ENCODE measurements around the gene ZNF423. TPM values are rescaled to one million over a fixed set of nuclear protein-coding genes. Genes with fewer than 3 reads are reported as not detected.

The ZNF423 gene
- total RNA-seq, 1 donor = 11.6 TPM

DNA sequence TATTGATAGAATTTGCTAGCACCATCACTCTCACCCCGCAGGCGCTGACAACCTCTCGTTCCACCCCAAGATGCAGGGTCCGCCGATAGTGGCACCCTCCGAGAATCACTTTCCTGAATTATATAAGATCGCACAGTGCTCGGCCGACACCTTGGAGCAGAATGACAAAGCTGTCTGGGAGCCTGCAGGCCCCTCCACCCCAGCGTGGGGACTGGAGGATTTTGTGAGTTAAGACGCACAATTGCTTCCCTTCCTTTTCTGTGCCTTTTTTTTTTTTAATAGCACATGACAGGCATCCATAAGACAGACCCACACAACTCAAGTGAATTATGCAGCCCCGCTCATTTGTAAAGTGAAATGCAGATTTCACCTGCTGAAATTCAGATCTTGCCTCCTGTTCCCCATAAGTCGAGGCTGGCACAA is 327.0 kb downstream of the ZNF423 start:
- peak overlapping the region; percentile 69 for H3K4me2 ChIP-seq (ENCODE audit: insufficient read depth, low read length)
- H3K4me1 ChIP-seq (ENCODE audit: insufficient read depth, low read length) = no peaks in the 10 kb centered on the region
- no peaks in the 10 kb centered on the region for H3K27me3 ChIP-seq (ENCODE audit: insufficient read depth, low read length)
- no peak overlapping the region for H2AFZ ChIP-seq (ENCODE audit: low read length)
- no peaks in the 10 kb centered on the region for H3K36me3 ChIP-seq (ENCODE audit: insufficient read depth, low read length)
- no peak overlapping the region for H3K27ac ChIP-seq (ENCODE audit: low read depth, low read length)
- H3K9me3 ChIP-seq (ENCODE audit: low read depth, low read length) = no peaks in the 10 kb centered on the region
- H3K79me2 ChIP-seq (ENCODE audit: insufficient read depth, low read length) = no peaks in the 10 kb centered on the region
- H3K4me3 ChIP-seq (ENCODE audit: insufficient read depth, low read length) = no peak overlapping the region
- peak; percentile 48 for DNase-seq (ENCODE audit: insufficient read length, low spot score, missing footprints)
- peaks cover 7% of the 10 kb centered on the region for H4K20me1 ChIP-seq (ENCODE audit: insufficient read depth, low read length)
- TF ChIP-seq, protein P1, sequence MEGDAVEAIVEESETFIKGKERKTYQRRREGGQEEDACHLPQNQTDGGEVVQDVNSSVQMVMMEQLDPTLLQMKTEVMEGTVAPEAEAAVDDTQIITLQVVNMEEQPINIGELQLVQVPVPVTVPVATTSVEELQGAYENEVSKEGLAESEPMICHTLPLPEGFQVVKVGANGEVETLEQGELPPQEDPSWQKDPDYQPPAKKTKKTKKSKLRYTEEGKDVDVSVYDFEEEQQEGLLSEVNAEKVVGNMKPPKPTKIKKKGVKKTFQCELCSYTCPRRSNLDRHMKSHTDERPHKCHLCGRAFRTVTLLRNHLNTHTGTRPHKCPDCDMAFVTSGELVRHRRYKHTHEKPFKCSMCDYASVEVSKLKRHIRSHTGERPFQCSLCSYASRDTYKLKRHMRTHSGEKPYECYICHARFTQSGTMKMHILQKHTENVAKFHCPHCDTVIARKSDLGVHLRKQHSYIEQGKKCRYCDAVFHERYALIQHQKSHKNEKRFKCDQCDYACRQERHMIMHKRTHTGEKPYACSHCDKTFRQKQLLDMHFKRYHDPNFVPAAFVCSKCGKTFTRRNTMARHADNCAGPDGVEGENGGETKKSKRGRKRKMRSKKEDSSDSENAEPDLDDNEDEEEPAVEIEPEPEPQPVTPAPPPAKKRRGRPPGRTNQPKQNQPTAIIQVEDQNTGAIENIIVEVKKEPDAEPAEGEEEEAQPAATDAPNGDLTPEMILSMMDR (IDR thresholded peaks at IDR 0.05; ENCODE audit: extremely low read depth, low read depth, low read length) = no peak

DNA sequence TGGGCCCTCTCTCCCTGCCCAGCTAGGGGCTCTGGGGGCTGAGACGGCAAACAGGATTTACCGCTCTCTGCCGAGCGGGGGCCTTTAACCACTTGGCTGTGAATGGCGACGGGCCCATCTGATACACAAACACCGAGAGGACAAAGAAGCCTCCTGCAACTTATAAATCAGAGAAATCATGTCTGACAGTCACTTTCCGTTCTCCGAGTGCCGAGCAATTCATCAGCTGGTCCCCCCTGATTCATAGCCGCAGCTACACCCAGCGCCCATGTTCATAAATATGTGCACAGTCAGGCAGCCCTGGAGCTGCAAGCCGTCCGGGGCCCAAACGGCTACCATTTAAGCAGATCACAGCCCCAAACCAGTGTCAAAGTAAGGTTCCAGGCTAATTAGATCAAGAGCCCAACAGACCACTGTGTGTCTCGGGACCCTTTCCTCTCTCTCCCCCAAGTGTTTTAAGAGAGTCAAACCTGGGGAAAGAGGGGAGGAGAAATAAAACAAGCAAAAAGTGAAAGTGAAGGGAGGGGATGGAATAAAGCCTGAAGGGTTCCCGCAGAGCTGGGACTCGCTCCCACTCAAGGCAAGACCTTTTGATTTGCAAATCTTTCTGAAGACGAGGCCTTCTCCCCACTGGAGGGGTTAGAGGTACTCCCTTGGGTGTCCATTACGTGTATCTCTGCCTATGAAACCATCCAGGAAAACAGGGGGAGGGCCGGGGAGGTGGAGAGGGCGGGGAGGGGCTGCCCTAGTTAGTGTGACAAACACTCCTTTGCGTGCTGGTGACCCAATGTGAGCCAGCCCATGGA is 327.6 kb downstream of the ZNF423 start:
- no peaks in the 10 kb centered on the region for H3K79me2 ChIP-seq (ENCODE audit: insufficient read depth, low read length)
- peak; percentile 94 for DNase-seq (ENCODE audit: insufficient read length, low spot score, missing footprints)
- H3K4me2 ChIP-seq (ENCODE audit: insufficient read depth, low read length) = peak overlapping the region; percentile 69
- H3K27me3 ChIP-seq (ENCODE audit: insufficient read depth, low read length) = no peaks in the 10 kb centered on the region
- H3K9me3 ChIP-seq (ENCODE audit: low read depth, low read length) = no peaks in the 10 kb centered on the region
- H3K27ac ChIP-seq (ENCODE audit: low read depth, low read length) = no peak overlapping the region
- no peaks in the 10 kb centered on the region for H3K36me3 ChIP-seq (ENCODE audit: insufficient read depth, low read length)
- H3K4me3 ChIP-seq (ENCODE audit: insufficient read depth, low read length) = peak overlapping the region; percentile 69
- H2AFZ ChIP-seq (ENCODE audit: low read length) = peak overlapping the region; percentile 77
- TF ChIP-seq, protein P1 (IDR thresholded peaks at IDR 0.05; ENCODE audit: extremely low read depth, low read depth, low read length) = no peak
- no peaks in the 10 kb centered on the region for H3K4me1 ChIP-seq (ENCODE audit: insufficient read depth, low read length)
- peaks cover 7% of the 10 kb centered on the region for H4K20me1 ChIP-seq (ENCODE audit: insufficient read depth, low read length)

DNA sequence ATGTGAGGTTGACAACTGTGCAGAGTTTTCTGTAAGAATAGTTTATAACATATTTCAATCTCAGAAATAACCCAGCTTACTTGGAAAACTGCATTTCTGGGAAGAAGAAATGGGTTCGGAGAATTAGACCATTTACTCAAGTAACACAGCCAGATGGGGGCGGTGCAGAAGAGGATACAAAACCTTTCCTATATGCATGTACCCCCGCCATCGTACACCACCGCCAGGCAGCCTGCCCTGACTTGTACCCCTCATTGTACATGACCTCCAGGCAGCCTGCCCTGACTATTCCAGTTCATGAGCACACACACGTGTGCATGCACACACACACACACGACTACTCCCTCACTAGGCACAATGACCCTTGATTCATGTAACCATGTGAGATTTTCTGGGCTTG is 328.3 kb downstream of the ZNF423 start:
- peaks cover 3% of the 10 kb centered on the region for H4K20me1 ChIP-seq (ENCODE audit: insufficient read depth, low read length)
- H3K79me2 ChIP-seq (ENCODE audit: insufficient read depth, low read length) = no peaks in the 10 kb centered on the region
- H2AFZ ChIP-seq (ENCODE audit: low read length) = peak overlapping the region; percentile 77
- DNase-seq (ENCODE audit: insufficient read length, low spot score, missing footprints) = no peak
- H3K27me3 ChIP-seq (ENCODE audit: insufficient read depth, low read length) = no peaks in the 10 kb centered on the region
- no peaks in the 10 kb centered on the region for H3K9me3 ChIP-seq (ENCODE audit: low read depth, low read length)
- H3K4me3 ChIP-seq (ENCODE audit: insufficient read depth, low read length) = peak overlapping the region; percentile 69
- H3K36me3 ChIP-seq (ENCODE audit: insufficient read depth, low read length) = no peaks in the 10 kb centered on the region
- no peak overlapping the region for H3K27ac ChIP-seq (ENCODE audit: low read depth, low read length)
- peak overlapping the region; percentile 69 for H3K4me2 ChIP-seq (ENCODE audit: insufficient read depth, low read length)
- H3K4me1 ChIP-seq (ENCODE audit: insufficient read depth, low read length) = no peaks in the 10 kb centered on the region
- TF ChIP-seq, protein P1 (IDR thresholded peaks at IDR 0.05; ENCODE audit: extremely low read depth, low read depth, low read length) = no peak

DNA sequence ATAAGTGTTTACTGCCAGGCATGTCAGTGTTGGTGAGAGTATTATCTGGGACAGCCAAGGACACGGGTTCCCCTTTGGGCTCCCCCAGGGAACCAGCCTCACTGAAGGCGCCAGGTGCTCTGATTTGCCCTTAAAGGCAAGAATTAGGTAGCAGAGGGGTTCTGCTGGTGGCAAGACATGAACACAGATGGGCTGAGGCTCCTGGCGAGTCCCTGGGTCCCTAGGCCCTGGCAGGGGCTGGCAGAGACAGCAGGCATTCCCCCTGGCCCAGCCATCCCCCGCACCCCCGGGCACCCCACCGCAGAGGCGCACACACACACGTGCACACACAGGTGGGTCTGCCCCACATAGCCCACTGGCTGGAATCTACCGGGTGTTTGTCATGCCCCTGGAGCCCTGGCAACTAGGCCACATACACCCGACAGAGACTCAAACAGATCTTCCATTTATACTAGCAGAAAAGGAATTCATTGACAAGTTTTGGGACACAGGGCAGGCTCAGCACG is 329.0 kb downstream of the ZNF423 start:
- Histone ChIP-seq H3K79me2 (ENCODE audit: insufficient read depth, low read length) (no peaks in the 10 kb centered on the region), H3K4me2 (ENCODE audit: insufficient read depth, low read length) (no peak overlapping the region), H3K27me3 (ENCODE audit: insufficient read depth, low read length) (no peaks in the 10 kb centered on the region), H3K27ac (ENCODE audit: low read depth, low read length) (no peak overlapping the region), H3K9me3 (ENCODE audit: low read depth, low read length) (no peaks in the 10 kb centered on the region), H3K36me3 (ENCODE audit: insufficient read depth, low read length) (no peaks in the 10 kb centered on the region), H3K4me3 (ENCODE audit: insufficient read depth, low read length) (no peak overlapping the region), H2AFZ (ENCODE audit: low read length) (no peak overlapping the region), H3K4me1 (ENCODE audit: insufficient read depth, low read length) (no peaks in the 10 kb centered on the region), H4K20me1 (ENCODE audit: insufficient read depth, low read length) (peaks cover 3% of the 10 kb centered on the region)
- TF ChIP-seq, protein P1 (IDR thresholded peaks at IDR 0.05; ENCODE audit: extremely low read depth, low read depth, low read length) = no peak
- peak; percentile 61 for DNase-seq (ENCODE audit: insufficient read length, low spot score, missing footprints)
